SH-SY5Y (cell line): ENCODE data around the gene KCNK10.

Source experiments
- GATA2 ChIP-seq: IDR thresholded peaks from 2 replicates; pipeline ENCODE4 v1.6.1; 2011; ENCODE audit warnings: mild to moderate bottlenecking, low read depth, low read length
- GATA3 ChIP-seq: IDR thresholded peaks from 2 replicates; pipeline ENCODE4 v1.6.1; 2011; ENCODE audit warnings: low read depth, mild to moderate bottlenecking, low read length, moderate library complexity

DNA sequence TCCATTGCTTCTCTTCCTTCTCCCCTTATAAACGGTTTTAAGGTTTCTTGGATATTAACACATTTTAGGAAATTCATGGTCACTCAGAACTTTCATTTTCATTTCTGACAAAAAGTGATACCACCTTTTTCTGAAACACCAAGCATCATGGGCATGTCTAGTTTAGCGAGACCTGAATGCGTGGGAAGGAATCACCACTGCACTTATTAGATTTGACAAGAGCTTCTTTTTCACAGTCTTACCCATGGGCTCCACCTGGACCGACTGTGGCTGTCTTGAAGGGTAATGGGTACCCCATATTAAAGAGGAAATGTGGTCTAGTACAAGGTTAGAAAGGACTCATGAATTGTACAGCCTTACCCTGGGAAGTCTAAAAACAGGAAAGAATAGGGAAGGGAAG is 95.4 kb downstream of the KCNK10 start:
- TF ChIP-seq GATA3 (no peak), GATA2 (no peak)
